OCI-LY3 (cell line): ENCODE measurements around the gene CDKN2A.

Experiments used
- EZH2phosphoT487 ChIP-seq: fragments of 200-600 bp; shearing (Covaris generic); IDR thresholded peaks from 2 replicates; pipeline ENCODE4 v1.6.1; 2018; ENCODE audit warnings: antibody characterized with exemption, mixed run types, low read depth
- TF ChIP-seq, protein P1 (sequence below): fragments of 200-600, 300-600 bp; sonication (generic); IDR thresholded peaks from 2 replicates; pipeline ENCODE4 v1.5.1; 2014; ENCODE audit warnings: antibody characterized with exemption, low read length, low read depth

DNA sequence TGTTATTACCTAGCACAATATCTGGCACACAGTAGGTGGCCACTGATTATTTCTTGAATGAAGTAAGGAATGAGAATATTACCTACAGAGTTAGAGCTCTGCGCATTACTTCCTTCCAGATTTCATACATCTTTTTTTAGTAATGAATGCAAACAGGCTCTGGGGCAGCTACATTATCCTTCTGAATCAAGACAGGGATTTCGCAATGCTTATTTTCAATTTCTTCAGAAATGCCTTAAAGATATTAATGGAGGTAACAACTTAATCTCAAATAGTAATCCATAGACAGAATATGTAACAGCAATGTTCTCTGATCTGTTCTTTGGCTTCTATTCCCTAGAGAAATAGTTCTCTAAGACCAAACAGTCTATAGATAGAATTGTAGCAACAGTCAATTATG lies 32.6 kb downstream of the CDKN2A start:
- TF ChIP-seq, protein P1, sequence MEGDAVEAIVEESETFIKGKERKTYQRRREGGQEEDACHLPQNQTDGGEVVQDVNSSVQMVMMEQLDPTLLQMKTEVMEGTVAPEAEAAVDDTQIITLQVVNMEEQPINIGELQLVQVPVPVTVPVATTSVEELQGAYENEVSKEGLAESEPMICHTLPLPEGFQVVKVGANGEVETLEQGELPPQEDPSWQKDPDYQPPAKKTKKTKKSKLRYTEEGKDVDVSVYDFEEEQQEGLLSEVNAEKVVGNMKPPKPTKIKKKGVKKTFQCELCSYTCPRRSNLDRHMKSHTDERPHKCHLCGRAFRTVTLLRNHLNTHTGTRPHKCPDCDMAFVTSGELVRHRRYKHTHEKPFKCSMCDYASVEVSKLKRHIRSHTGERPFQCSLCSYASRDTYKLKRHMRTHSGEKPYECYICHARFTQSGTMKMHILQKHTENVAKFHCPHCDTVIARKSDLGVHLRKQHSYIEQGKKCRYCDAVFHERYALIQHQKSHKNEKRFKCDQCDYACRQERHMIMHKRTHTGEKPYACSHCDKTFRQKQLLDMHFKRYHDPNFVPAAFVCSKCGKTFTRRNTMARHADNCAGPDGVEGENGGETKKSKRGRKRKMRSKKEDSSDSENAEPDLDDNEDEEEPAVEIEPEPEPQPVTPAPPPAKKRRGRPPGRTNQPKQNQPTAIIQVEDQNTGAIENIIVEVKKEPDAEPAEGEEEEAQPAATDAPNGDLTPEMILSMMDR = no peak
- no peak for TF ChIP-seq EZH2phosphoT487
